Astrocyte (in vitro differentiated cells and primary cell): ENCODE data around the gene FUT9.

Source experiments
- EZH2 ChIP-seq: IDR thresholded peaks from 2 replicates; pipeline ENCODE4 v1.6.1; 2012; ENCODE audit warnings: mild to moderate bottlenecking, low read length, inconsistent platforms; ENCODE audit not compliant: insufficient read depth
- TF ChIP-seq, protein P1 (sequence below): IDR thresholded peaks from 2 replicates; pipeline ENCODE4 v1.5.1; 2011; ENCODE audit warnings: low read depth, mild to moderate bottlenecking, inconsistent platforms, low read length, moderate library complexity; ENCODE audit not compliant: insufficient read depth

DNA sequence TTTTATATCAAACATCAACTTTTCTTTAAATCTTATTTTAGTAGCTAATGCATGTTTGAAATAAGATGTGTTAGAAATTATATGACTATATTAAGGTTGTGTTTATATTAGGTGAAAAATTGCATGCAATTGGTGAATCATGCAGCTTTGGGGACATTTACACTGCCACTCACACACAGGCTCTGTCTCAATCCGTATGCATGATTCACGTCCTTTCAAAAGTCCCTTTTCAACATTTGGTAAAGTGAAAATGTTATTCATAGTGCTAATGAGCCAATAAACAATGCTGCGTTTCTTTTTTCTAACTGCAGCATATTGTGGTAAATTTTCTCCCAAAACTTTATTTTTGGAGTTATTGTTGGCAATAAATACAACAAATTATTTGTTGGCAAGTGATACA is 198.0 kb downstream of the FUT9 start:
- no peak for TF ChIP-seq EZH2
- TF ChIP-seq, protein P1, sequence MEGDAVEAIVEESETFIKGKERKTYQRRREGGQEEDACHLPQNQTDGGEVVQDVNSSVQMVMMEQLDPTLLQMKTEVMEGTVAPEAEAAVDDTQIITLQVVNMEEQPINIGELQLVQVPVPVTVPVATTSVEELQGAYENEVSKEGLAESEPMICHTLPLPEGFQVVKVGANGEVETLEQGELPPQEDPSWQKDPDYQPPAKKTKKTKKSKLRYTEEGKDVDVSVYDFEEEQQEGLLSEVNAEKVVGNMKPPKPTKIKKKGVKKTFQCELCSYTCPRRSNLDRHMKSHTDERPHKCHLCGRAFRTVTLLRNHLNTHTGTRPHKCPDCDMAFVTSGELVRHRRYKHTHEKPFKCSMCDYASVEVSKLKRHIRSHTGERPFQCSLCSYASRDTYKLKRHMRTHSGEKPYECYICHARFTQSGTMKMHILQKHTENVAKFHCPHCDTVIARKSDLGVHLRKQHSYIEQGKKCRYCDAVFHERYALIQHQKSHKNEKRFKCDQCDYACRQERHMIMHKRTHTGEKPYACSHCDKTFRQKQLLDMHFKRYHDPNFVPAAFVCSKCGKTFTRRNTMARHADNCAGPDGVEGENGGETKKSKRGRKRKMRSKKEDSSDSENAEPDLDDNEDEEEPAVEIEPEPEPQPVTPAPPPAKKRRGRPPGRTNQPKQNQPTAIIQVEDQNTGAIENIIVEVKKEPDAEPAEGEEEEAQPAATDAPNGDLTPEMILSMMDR = no peak
